Kidney glomerular epithelial cell (primary cell): ENCODE data around the gene PSMG4.
A peak's percentile ranks its signal among the peaks of the same experiment; 100 is the strongest.

Experiments used
- DNase-seq: peaks from one replicate; lab custom pipeline; 2025; lab: John Stamatoyannopoulos, UW

PSMG4 gene

GRCh38 chr6:3276174-3277167 lies 17.7 kb downstream of the PSMG4 start:
- no peak for DNase-seq

- DNase-seq, result no peak
Measured at GRCh38 chr6:3277251-3277650, 18.5 kb downstream of the PSMG4 start.

DNA sequence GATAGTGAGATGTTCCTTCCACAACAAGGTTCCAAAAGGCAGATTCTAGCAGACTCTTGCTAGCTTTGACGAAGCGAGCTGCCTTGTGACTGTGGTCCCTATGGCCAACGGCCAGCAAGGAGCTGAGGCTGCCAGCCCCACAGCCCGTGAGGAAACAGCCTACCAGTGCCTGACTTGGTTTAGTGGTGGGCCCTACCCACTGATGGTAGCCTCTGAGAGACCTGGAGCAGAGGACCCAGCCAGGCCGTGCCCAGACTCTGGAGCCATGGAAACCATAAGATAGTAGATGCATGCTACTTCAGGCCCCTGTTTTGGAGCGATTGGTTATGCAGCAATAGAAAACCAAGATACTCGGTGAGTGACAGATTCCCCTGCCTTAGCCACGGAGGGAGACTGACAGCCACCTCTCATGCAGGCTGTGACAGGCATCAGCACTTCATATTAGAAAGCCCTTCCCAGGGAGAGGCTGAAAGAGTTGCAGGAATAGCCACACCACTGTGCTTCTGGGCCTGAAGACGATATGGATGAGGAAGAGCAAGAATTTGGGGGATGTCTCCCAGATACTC lies 19.2 kb downstream of the PSMG4 start:
- no peak for DNase-seq

DNA sequence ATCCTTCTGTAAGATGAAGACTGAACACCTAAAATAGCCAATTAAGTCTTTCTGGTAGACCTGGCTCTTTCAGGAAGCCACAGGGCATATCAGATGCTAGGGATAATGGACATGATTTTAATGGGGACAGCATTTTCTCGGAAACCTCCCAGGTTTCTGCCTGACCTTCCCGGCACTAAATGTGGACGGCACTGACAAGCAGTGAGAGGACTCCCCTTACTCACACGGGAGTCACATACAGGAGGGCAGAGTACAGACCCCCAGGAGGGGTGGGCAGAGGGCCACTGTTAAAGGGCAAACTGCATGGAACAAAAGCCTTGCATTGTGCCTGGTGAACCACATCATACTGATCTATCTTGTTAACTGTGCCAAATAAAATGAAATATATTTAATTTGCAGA lies 19.9 kb downstream of the PSMG4 start:
- no peak for DNase-seq

- DNase-seq, result no peak
Measured at GRCh38 chr6:3280091-3280490, 21.3 kb downstream of the PSMG4 start.

DNA sequence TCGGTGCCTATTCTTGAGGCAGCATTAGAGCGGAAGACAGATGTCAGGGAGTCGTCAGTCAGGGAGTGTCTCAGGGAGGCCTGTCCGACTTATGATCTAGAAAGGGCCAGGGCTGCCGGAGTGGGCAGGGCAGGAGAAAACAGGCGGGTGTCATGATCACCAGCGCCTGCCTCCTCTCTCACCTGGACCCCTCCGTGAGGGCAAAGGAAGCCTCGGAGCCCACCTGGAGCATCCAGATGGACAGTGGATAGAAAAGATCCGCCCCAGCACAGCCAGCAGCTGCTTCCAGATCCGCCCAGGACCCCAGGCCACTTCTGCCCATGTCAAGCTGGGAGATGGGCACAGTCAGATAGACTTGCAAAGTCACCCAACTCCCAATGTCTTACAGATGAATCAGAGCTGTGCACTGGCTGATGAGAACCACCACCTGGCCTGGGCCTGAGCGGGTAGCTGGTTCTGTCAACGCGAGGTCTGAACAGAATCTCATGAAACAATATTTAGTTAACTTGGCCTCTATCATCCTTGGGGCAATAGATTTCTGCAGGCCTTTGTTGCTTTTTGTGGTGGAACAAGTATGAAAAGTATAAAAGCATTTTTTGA lies 22.2 kb downstream of the PSMG4 start:
- DNase-seq, result no peak

DNA sequence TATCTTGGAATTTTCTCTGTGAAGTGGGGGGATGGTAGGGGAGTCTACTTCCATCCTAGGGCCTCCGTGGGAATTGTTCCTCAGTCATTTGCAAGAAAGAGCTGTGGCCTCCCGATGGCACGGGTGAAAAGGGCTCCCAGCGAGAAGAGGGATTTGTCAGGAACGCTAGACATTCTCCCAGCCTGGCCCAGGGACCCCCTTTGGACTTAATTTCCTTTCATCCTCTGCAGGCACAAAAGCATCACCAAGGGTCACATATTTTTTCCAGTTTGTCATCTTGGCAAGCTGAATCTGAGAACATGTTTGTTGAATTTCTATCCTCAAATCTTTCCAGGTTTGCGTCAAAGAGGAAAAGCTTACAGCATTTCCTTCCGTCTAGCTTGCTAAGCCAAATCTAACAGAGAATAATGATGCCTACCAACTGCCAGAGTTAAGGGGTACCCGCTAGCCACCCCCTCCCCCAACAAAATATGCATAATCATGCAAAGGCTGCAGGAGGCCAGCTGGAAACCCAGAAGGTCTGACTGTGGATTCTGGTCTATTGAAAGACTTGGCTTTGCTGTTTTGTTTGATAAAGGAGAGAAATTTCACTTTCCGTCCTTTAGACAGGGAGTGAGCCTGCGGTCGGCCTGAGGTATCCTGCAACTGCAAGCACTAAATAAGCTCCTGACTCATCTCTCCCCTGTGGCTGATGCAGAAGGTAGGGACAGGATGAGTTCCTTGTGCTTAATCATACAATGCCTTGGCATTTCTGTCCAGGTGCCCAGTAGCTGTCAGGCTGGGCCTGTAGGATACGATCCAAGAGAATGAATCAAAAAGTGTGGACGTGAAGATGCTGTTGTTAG lies 23.1 kb downstream of the PSMG4 start:
- peak; percentile 5 for DNase-seq

GRCh38 chr6:3282476-3283236 lies 23.9 kb downstream of the PSMG4 start:
- DNase-seq, result no peak

DNA sequence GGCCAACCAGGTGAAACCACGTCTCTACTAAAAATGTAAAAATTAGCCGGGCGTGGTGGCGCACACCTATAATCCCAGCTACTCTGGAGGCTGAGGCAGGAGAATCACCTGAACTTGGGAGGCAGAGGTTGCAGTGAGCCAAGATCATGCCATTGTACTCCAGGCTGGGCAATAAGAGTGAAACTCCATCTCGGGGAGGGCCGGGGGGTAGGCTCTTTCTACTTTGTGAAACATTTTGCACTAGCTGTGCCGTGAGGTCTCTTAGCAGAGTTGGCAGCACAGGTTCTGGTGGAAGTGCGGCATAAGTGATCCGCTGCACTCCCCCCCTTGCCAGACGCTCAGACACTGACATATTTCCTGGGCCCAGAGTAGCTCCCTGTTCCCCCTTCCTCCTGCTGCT lies 24.5 kb downstream of the PSMG4 start:
- DNase-seq, result no peak

DNA sequence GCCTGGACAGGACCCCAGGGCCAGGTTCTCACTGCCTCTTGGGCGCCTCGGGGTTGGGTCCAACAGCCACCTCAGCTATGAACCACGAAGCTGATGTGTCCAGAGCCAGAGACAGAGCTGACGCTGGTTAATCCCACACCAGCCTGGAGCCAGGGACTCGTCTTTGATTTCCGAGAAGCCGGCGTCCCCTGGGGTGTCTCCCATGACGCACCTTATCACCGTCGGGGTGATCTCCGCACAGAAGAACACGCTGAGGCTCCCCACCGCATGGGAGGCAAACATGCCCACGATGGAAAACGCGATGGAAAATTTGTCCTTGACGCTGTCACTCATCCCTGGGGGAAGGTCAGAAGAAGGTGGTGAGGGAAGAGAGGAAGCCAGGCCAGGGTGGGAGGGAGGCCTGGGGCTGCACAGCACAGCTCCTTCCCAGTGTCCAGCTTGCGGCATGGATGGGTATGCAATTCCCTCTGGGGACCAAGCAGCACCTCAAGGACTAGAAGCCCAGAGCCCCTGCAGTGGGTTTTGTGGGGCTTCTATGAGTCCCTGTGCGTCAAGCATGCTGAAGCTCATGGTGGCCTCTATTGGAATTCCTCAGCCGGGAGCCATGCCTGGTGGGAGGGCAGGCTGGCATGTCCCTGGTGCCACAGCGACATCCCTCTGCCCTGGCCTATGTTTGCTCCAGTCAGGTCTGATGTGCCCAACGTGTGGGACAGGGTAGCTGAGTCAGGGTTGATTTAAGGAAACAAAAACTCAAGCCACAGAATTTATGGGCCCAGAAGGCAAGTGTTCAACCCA lies 25.1 kb downstream of the PSMG4 start:
- no peak for DNase-seq

DNA sequence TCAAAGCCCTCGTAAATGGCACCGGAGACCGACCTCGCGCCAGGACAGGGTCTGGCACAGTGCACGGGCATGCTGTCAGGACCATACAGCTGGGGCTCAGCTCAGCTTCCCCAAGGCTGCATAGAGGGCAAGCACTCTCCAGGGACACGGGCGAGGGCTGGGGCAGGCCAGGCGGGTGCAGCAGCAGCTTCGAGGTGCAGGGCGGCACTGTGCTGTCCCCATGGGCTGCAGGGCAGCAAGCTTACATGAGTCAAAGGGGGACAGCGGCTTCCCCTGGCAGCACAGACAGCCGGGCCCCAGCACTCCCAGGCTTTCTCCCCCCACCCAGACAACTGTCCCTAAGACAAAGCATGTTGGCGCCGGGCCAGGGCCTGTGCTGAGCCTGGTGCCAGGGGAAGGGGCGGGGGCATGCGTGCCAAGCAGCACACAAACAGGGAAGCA lies 25.7 kb downstream of the PSMG4 start:
- DNase-seq, result no peak

DNA sequence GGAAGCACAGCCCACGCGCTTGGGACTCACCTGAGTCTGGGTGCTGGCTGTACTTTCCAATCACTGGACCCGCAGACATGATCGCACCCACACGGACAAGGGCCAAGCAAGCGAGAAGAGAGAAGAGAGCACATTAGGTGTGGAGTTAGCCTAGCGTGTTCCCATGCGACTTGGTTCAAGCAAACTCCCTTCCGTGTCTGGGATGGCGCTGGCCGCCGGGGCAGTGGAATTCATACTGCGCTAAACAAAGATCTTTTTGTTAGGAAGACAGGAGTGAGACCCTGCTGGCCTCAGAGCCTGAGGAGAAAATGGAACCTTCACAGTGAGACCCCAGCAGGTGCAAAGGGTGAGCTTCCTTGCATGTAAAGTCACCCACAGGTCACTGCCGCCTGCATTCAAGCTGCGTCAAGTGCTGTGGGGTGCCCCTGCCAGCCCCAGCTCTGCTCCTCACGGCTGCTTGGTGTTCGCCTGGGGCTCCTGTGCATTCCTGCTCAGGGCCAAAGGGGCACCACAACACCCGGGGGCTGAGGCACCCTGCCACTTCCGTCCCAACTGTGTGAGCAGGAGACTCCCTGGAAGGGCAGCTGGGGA lies 26.4 kb downstream of the PSMG4 start:
- DNase-seq, result no peak

DNA sequence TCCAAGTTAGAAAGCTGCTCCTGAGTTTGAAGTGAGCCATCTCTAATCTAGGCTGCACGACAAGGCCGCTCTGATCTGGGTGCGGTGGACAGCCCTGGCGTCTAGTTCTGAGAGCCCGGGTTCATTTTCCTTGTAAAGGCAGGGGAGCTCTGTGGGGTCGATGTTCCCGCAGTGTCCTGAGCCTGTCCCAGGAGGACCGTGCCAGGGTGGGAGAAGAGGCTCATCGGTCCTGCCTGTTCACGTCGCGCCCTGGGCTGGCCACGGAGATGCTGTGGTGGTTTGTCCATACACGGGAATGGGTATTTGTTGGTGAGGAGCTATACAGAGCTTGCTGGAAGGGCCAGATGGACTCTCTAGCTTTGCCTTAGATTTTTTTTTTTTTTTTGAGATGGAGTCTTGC lies 27.0 kb downstream of the PSMG4 start:
- DNase-seq, result no peak

DNA sequence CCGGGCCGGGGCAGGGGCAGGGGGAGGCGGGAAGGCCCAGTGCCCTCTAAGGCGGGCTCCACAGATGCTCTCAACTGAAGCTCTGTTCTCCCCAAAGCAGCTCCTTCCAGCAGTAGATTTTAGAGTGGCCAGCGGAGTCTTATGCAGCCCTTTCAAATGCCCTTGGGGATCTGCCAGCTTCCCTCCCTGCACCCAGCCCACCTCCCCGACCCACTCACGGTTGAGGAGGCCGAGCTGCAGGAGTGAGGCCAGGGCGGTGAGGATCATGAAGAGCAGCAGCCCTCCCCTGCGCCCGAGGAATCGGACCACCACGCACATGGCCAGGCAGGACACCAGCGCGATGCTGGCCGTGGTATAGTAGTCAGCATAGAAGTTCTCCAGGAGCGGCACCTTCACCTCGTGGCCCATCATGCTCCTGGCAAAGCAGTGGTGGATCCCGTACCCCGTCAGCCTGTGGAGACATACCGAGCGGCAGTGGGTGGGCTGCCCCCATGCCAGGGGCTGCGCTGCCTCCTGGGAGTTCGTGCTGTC lies 28.0 kb downstream of the PSMG4 start:
- DNase-seq, result no peak

DNA sequence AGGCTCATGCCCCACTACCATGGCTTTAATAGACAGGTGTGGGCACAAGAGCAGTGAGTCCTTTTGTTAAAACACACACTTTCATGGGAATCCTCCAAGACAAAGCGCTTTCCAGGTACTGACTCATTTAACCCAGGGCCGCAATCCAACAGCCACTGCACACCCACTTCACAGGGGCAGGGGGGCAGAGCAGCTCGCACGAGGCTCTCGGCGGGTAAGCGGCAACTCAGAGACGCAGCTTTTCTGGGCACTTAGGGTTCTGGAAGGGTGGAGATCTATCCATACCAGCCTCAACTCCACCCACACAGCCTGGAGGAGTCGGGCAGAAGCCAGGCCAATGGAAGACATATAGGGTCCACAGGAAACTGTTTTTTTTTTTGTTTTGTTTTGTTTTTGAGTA lies 28.6 kb downstream of the PSMG4 start:
- DNase-seq, result no peak

GRCh38 chr6:3287976-3288707 lies 29.4 kb downstream of the PSMG4 start:
- DNase-seq, result no peak

DNA sequence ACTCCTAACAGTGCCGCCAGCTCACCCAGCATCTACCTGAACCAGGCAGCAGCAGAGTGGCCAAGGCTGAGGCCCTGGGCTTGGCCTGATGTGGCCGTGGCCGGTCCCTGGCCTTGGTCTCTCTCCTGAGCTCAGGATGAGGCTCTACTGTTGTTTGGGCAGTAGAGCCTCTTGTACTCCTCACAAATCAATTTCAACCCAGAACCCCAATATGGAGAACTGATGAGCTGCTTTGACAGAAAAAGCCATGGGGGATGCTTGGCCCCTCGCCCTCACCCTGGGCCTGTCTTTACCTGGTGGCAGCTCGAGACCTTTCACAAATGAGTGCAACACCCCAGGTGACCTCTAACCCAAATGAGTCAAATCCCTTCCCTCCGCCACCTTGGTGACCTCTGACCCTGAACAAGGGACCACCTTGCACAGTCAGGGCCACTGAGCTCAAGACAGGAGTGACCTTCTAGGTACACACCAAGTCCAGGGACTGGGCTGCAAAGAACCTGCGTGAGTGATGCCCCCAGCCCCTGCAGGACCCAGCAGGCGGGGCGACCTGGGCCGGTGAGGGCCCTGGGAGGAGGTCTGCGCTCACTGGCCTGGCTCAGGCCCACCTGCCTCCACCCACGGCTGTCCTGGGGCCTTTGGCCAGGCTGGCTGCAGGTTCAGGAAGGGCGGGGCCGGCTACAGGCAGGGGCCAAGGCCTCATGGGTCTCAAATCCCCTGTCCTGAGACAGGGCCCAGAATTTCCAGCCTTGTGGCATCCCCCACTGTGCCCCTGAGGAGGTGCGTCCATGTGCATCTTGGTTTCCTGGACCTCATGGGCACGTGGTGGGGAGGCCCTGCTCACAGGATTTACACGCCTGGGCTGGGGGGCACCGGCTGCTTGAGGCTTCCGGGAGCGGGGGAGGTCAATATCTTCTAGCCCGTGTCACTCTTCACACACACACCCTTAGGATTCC lies 30.2 kb downstream of the PSMG4 start:
- no peak for DNase-seq

- no peak for DNase-seq
Measured at GRCh38 chr6:3289664-3290055, 30.9 kb downstream of the PSMG4 start.
